Kidney glomerular epithelial cell (primary cell): ENCODE results near the gene STK16.
A peak's percentile ranks its signal among the peaks of the same experiment; 100 is the strongest.

Experiments used
- DNase-seq: peaks from one replicate; lab custom pipeline; 2025; lab: John Stamatoyannopoulos, UW

STK16 gene

DNA sequence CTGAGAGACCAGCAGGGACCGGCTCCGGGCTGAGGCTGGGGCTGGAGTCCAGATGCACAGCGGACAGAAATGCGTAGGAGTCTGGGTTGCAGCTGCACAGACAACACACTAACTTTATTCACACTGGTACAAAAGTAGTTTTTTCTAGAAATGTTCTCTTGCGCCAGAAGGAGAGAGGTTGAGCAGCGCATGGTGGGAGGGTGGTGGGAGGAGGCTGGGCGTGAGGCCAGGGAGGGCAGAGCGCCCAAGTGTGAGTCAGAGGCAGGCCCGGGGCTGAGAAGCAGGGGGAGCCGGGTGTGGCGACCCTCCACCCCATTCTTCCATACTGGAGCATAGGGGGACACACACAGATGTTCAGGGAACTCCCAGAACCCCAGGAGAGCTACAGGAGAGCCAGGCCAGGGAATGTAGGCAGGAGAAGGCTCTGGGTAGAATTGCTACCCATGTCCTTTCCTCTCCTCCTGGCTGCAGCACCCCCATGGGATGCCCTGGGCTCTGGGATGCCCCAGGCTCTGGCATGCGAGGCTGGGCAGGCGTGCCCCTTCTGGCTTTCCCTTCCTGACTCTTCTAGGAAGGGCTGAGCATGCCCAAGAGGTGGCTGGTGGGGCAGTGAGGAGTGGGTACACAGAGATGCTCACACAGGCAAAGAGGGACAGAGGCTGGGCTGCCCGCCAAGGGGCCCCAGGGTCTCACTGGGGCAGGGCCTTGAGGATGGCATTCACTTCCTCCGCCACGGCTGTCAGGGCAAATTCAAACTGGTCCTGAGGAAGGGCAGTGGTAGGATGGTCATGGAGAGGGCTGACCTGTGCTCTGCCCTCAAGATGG, 44.5 kb downstream of the STK16 start:
- peak; percentile 70 for DNase-seq

DNA sequence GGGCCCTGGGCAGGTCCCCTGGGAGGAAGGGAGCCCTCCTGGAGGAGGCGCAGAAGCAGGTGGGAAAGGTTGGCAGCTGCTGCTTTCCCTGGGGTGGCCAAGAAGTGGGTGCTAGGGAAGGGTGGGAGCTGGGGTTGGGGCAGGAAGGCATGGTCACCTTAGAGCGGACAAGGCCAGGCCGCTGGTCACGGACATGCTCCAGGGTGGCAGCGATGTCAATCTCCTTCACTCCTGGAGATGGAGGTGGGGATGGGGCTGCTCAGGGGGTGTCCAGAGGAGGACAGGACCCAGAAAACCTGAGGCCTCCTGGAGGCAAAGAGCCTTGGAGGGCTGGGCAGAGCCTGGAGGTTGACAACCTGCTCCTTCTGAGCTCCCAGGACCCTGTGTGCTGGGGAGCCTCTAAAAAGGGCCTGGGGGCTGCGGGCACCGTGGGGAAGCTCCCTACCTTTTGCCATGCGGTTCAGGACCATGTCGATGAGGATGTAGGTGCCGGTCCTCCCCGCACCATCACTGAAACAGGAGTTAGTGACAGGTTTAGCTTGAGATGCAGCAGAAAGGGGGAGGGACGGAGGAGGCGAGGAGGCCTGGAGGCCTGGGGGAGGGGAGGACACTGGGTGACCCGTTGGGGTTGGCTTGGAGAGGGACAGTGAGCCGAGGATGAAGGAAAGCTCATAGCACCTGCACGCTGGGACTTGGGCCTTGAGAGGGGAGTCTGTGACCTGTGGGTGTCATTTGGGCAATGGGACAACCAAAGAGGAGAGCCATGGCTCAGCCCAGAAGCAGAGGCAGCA, 45.3 kb downstream of the STK16 start:
- DNase-seq = no peak

DNA sequence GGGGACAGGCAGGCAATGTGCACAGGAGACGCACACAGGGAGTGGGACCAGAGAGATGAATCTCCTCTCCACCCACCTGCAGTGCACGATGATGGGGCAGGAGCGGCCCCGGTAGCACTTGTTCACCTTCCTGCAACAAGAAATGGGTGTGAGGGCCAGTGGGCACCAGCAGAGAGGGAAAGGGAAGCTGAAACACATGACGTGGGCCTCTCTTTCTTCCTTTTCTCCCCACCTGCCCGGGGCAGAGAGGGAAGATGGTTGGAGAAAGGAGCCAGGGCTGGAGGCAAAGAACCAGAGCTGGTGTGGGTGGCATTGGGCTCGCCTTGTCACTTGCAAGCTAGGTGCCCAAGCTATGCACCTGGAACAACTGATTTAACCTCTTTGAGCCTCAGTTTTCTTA, 46.1 kb downstream of the STK16 start:
- DNase-seq = no peak

DNA sequence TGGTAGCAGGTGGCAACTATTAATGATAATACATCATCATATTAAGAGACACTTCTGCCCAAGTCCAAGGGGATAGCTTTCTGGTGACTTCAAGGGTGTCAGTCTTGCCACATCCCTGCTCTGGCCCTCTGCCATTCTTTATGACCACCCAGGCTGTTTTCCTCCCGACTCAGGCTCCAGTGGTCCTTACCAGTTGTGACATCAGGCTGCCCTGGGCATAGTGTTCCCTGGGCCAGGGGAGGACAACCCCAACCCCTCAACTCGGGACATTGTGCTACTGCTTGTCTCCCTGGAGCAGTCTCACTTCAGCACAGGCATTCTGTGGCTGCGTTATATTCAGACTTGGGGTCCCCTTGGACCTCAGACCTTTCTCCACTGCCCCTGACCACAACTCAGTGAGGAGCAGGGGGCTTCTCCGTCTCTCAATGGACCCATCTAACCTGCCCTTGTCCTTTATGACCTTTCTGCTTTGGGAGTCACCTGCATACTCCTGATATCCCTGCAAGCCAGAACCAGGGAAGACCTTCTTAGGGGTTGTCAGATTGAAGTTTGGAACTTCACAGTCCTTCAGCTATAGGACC, 46.7 kb downstream of the STK16 start:
- DNase-seq = no peak

DNA sequence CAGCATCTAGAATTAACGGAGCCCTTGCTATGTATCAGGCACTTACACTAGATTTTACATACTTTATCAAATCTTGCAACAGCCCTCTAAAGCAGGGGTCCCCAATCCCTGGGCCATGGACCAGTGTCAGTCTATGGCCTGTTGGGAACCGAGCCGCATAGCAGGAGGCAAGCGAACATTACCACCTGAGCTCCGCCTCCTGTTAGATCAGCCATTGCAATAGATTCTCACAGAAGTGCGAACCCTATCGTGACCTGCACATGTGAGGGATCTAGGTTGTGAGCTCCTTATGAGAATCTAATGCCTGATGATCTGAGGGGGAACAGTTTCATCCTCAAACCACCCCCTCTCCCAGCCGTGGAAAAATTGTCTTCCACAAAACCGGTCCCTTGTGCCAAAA, 47.3 kb downstream of the STK16 start:
- DNase-seq = no peak

DNA sequence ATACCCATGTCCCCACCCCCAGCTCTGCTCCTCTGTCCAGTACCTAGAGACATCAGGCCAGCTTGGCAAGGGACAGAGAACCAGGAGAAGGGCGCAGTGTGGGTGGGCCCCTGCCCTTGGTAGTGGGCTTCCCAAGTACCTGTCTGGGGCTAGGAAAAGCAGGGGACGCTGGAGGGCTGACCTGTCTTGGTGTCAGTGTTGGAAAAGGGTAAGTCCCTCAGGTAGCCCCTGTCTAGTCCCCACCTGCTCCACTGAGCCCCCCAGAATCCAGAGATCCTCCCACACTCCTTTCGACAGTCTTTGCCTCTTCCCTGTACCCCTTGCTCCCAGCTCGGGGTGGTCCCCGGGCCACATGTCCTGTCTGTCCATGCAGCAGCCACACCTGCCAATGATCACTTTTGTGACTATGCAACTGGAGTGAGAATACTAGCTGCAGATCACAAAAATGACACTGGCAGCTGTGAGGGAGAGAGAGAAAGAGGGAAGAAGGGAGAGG, 48.5 kb downstream of the STK16 start:
- no peak for DNase-seq

DNA sequence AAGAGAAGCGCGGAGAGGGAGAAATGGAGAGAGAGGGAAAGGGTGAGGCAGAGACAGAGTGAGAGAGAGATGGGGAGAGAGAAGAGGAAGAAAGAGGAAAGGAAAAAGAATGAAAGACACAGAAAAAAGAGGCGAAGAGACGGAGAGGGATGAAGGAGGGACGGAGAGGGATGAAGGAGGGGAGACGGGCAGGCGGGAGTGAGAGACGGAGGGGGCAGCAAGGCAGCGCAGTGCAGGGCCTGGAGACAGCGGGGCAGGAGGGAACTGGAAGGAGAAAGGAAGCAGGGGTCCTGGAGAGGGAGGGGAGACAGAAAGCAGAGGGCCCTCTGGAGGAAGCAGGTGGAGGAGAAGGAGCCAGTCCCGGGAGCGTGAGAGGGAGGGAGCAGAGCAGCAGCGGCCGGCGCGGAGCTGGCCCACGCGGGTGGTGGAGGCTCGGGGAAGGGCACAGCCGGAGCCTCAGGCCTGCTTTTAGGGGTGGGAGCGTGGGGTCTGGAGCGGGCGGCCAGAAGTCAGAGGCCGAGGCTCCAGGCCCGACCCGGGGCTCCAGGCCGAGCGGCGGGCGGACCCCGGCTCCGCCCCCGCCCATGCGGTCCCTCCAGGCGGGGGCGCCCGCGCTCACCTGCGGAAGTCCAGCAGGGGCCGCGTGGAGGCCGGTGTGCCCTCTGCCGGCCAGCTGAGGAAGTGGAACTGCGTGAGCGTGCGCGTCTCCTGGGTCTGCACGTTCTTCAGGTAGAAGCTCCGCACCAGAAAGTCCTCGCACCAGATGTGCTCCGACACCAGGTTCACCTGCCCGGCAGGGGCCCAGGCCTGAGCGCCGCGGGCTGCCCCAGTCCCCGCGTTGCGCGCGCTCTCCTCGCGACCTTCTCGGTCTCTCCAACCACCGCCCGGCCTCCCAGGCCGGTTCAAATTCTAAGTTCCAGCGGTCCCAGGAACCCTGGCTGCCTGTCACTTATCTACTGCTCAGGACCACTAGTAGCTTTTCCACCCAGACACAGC, 49.4 kb downstream of the STK16 start:
- peak; percentile 74 for DNase-seq

DNA sequence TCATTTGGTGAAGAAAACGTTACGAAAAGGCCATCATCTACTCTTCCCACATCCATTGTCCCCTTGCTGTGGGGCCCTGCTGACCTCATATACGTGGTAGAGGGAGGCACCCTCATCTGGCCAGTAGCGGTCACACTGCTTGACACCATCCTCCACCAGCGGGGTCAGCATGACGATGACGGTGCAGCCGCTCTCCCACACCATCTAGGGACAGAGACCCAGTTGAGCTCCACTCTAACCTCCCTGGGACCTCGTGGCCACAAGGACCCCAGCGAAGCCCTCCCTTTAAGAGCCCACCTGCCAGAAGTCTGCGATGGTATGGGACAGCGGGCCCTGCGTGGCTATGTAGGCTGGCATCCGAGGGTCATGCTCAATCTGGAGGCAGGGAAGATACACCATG, 50.9 kb downstream of the STK16 start:
- DNase-seq = no peak

DNA sequence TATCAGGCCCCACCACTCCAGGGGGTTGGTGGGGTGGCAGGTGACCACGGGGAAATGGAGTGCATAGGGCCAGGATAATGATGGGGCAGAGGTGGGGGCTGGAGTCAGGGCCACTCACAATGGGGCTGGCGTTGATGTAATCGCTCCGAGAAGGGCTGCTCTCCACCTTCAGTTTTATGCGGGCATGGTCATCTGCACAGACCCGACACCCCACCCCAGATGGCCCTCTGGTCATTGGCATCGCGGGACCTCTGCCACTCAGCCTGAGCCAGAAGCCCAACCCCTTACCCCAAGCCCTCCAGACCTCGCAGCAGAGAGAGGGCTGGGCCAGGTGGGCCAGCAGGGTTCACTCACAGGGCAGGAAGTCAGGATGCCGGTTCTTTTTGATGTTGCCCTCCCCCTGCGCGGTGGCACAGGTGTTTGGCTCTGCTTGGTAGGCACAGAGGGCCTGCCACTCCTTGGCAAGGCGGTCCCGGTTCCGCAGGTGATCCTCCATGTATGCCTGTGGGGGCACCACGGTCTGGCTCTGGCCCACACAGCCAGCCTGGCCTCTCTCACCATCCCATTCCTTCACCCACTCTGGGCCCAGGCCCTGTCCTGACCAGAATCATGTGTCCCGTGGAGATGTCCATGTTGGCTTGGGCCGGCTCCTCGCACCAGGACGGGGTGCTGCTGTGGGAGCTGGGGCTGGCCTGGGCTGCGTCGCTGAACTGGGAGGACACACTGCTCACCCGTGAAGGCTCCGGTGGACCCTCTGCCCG, 51.5 kb downstream of the STK16 start:
- DNase-seq = no peak

DNA sequence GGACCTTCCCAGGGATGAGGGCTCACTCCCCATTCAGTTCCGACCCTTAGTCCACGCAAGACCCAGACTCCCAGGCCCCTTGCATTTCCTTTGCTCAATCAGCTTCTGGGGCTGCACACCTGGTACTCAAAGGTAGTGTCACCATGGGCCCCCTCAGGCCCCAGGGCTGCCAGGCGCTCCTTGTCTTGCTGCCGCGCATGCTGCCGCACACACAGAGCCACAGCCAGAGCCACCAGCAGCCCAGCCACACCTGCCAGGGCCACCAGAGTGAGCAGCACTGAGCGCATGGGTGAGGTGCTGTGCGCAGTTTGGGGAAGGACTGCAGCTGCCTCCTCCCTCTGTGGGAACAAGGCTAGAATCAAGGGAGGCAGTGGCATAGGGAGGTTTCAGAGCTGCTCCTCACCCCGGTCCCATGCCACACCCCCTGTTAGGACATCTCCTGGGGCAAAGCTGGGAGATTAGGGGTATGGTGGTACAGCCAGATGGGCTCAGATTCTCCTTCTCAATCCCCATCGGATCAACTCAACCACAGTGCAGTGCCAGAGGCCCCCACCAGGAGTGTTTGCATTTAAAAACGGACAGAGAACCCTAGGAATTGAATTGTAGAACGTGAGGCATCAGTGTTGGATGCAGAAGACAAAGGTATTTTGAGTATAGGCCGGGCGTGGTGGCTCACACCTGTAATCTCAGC, 52.6 kb downstream of the STK16 start:
- DNase-seq = no peak

DNA sequence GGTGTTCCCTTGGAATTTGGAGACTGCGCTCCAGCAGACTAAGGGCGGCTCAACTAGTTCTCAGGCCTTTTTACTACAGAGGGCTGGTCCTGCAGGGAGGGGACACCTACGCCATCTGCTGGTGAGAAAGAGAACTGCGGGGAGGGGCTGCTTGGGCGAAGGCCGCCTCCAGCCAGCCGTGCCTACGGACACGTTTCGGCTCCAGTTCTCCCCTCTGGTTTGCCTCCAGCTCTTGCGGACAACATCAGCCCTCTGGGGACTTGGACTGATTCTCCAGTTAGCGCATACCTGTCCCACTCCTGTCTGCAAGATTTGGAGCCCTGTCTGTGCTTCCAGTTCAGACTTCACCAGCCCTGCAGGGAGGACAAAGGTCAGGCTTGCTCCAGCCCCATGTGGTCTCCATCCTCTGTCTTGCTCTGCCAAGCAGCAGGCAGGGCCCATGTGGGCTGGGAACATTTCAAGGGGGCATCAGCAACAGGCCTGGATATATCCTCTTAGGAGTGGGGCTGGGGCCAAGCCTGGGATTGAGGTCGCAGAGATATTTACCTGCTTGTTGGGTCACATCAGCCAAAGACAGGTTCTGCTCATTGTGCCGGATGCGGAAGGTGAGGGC, 53.6 kb downstream of the STK16 start:
- DNase-seq = peak; percentile 50

DNA sequence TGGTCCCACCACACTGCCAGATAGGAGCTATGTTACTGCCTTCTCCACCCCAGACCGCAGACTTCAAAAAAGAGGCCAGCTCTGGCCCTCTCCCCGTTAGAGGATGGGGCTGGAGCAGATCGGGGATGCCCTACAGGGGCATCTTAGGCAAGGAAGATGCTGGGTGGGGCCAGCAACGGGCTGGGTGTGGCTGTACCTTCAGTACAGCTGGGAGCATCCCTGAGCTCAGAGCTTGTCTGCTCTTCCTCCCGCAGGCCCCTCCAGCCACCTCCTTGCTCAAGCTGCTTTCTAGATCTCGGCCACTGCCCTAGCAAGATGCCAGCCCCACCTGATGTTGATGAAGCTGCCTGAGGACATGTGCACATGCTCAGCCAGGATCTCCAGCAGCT, 54.1 kb downstream of the STK16 start:
- no peak for DNase-seq
